HEK293T (cell line): Measurements from ENCODE around the gene IMMT.
"Not testable (repeated sequence)": the region's sequence is repeated elsewhere in the genome, so short reads cannot be mapped to it uniquely, and the experiment has no call there.

Source experiments
- CTCF ChIA-PET: fragments of 350-600 bp; formaldehyde crosslinking; extraction: SDS; loops from one replicate; lab custom pipeline; 2021; ENCODE audit warnings: antibody characterized with exemption, inconsistent platforms; lab: Yijun Ruan, JAX
- POLR2A ChIA-PET: fragments of 350-600 bp; formaldehyde crosslinking; extraction: SDS; loops from one replicate; lab custom pipeline; 2020; ENCODE audit warnings: antibody characterized with exemption, inconsistent platforms; lab: Yijun Ruan, JAX
- DNase-seq: peaks from one replicate; pipeline ENCODE4 v3.0.0; 2012; ENCODE audit warnings: mixed read lengths; ENCODE audit errors: extremely low spot score
- ARNT ChIP-seq: fragments of 450-650 bp; IDR thresholded peaks from 2 replicates; pipeline ENCODE4 v1.6.1; 2017; ENCODE audit warnings: mild to moderate bottlenecking
- BHLHE40 ChIP-seq: fragments of 450-650 bp; IDR thresholded peaks from 2 replicates; pipeline ENCODE4 v1.6.1; 2016; ENCODE audit warnings: mild to moderate bottlenecking, moderate library complexity, borderline replicate concordance
- CTBP1 ChIP-seq: fragments of 450-650 bp; IDR thresholded peaks from 2 replicates; pipeline ENCODE4 v1.6.1; 2016; ENCODE audit warnings: borderline replicate concordance
- ELF4 ChIP-seq: fragments of 450-650 bp; IDR thresholded peaks from 2 replicates; pipeline ENCODE4 v1.6.1; 2017; ENCODE audit warnings: antibody characterized with exemption
- FOXA1 ChIP-seq: fragments of 450-650 bp; IDR thresholded peaks from 2 replicates; pipeline ENCODE4 v1.6.1; 2016; ENCODE audit warnings: mild to moderate bottlenecking
- FOXM1 ChIP-seq: fragments of 450-650 bp; IDR thresholded peaks from 2 replicates; pipeline ENCODE4 v1.6.1; 2017; ENCODE audit warnings: mild to moderate bottlenecking, borderline replicate concordance
- HDGF ChIP-seq: fragments of 450-650 bp; IDR thresholded peaks from 2 replicates; pipeline ENCODE4 v1.6.1; 2017; ENCODE audit warnings: antibody characterized with exemption, borderline replicate concordance
- L3MBTL2 ChIP-seq: fragments of 450-650 bp; conservative IDR thresholded peaks from 2 replicates; pipeline ENCODE4 v1.6.1; 2016; ENCODE audit warnings: mild to moderate bottlenecking
- LEF1 ChIP-seq: fragments of 450-650 bp; IDR thresholded peaks from 2 replicates; pipeline ENCODE4 v1.6.1; 2017; ENCODE audit warnings: mild to moderate bottlenecking, borderline replicate concordance
- NFRKB ChIP-seq: fragments of 450-650 bp; IDR thresholded peaks from 2 replicates; pipeline ENCODE4 v1.6.1; 2016; ENCODE audit warnings: mild to moderate bottlenecking, moderate library complexity
- PKNOX1 ChIP-seq: fragments of 450-650 bp; IDR thresholded peaks from 2 replicates; pipeline ENCODE4 v1.6.1; 2016
- SP1 ChIP-seq: fragments of 450-650 bp; IDR thresholded peaks from 2 replicates; pipeline ENCODE4 v1.6.1; 2017
- SUZ12 ChIP-seq: fragments of 450-650 bp; IDR thresholded peaks from 2 replicates; pipeline ENCODE4 v1.6.1; 2016; ENCODE audit warnings: mild to moderate bottlenecking
- TARDBP ChIP-seq: fragments of 450-650 bp; IDR thresholded peaks from 2 replicates; pipeline ENCODE4 v1.6.1; 2016
- ZNF384 ChIP-seq: fragments of 450-650 bp; IDR thresholded peaks from 2 replicates; pipeline ENCODE4 v1.6.1; 2016

Gene IMMT

GRCh38 chr2:86203614-86204013 lies 8.4 kb upstream of the IMMT start:
- TF ChIP-seq TARDBP (no peak), BHLHE40 (no peak), LEF1 (no peak), HDGF (no peak), FOXM1 (no peak), ELF4 (no peak), ARNT (no peak), CTBP1 (no peak), L3MBTL2 (no peak), SUZ12 (no peak), PKNOX1 (no peak), FOXA1 (no peak)
- CTCF ChIA-PET = no interaction called here
- POLR2A ChIA-PET = no interaction called here
- no peak for DNase-seq

GRCh38 chr2:86202702-86203101 lies 7.4 kb upstream of the IMMT start:
- no peak for TF ChIP-seq ARNT
- TF ChIP-seq CTBP1 = no peak
- TF ChIP-seq LEF1 = no peak
- no peak for TF ChIP-seq ZNF384
- no peak for TF ChIP-seq SP1
- no peak for TF ChIP-seq L3MBTL2
- no peak for TF ChIP-seq FOXM1
- POLR2A ChIA-PET = no interaction called here
- DNase-seq = no peak
- CTCF ChIA-PET = no interaction called here

- TF ChIP-seq FOXM1 (no peak), HDGF (no peak), TARDBP (no peak), NFRKB (no peak), SP1 (no peak)
- DNase-seq = no peak
- ChIA-PET POLR2A (no interaction called here), CTCF (no interaction called here)
Measured at GRCh38 chr2:86202336-86202692, 7.1 kb upstream of the IMMT start.

GRCh38 chr2:86201671-86202335 lies 6.5 kb upstream of the IMMT start:
- POLR2A ChIA-PET = interaction anchor here (1.2 kb wide), 1 partner anchor 17 kb away, joined by 4 read pairs; no protein-coding TSS in a partner anchor
- DNase-seq = no peak
- TF ChIP-seq CTBP1 = no peak
- TF ChIP-seq SP1 = no peak
- no peak for TF ChIP-seq HDGF
- no peak for TF ChIP-seq L3MBTL2
- TF ChIP-seq PKNOX1 = no peak
- TF ChIP-seq BHLHE40 = no peak
- no peak for TF ChIP-seq NFRKB
- TF ChIP-seq FOXA1 = no peak
- CTCF ChIA-PET = no interaction called here

- not testable (repeated sequence) for DNase-seq
- ChIA-PET POLR2A (interaction anchor here (1.1 to 1.2 kb wide), 2 partner anchors 16 to 241 kb away, joined by 3 to 4 read pairs; no protein-coding TSS in a partner anchor), CTCF (interaction anchor here (1.0 kb wide), 1 partner anchor 172 kb away, joined by 3 read pairs; no protein-coding TSS in a partner anchor)
Measured at GRCh38 chr2:86200564-86200963, 5.3 kb upstream of the IMMT start.

- POLR2A ChIA-PET = interaction anchor here (0.6 to 1.3 kb wide), 4 partner anchors 14 to 242 kb away, joined by 3 to 5 read pairs (median 4); partner anchors contain the start of gene KDM3A
- no peak for DNase-seq
- no peak for TF ChIP-seq L3MBTL2
- no peak for TF ChIP-seq TARDBP
- no peak for TF ChIP-seq FOXA1
- TF ChIP-seq ELF4 = no peak
- no peak for TF ChIP-seq CTBP1
- TF ChIP-seq SUZ12 = no peak
- no peak for TF ChIP-seq ARNT
- no peak for TF ChIP-seq PKNOX1
- TF ChIP-seq HDGF = no peak
- no peak for TF ChIP-seq FOXM1
- TF ChIP-seq ZNF384 = no peak
- CTCF ChIA-PET = interaction anchor here (1.0 kb wide), 2 partner anchors 21 to 173 kb away, joined by 3 read pairs; no protein-coding TSS in a partner anchor
Measured at GRCh38 chr2:86199834-86200177, 4.5 kb upstream of the IMMT start.
